GM12872 (cell line): ENCODE measurements around the gene NFKBIE.

Experiments used
- TF ChIP-seq, protein P1 (sequence below): IDR thresholded peaks from 3 replicates; pipeline ENCODE4 v1.5.1; 2011; ENCODE audit warnings: low read depth, mild to moderate bottlenecking, low read length, moderate library complexity; ENCODE audit not compliant: insufficient read depth

Gene NFKBIE

DNA sequence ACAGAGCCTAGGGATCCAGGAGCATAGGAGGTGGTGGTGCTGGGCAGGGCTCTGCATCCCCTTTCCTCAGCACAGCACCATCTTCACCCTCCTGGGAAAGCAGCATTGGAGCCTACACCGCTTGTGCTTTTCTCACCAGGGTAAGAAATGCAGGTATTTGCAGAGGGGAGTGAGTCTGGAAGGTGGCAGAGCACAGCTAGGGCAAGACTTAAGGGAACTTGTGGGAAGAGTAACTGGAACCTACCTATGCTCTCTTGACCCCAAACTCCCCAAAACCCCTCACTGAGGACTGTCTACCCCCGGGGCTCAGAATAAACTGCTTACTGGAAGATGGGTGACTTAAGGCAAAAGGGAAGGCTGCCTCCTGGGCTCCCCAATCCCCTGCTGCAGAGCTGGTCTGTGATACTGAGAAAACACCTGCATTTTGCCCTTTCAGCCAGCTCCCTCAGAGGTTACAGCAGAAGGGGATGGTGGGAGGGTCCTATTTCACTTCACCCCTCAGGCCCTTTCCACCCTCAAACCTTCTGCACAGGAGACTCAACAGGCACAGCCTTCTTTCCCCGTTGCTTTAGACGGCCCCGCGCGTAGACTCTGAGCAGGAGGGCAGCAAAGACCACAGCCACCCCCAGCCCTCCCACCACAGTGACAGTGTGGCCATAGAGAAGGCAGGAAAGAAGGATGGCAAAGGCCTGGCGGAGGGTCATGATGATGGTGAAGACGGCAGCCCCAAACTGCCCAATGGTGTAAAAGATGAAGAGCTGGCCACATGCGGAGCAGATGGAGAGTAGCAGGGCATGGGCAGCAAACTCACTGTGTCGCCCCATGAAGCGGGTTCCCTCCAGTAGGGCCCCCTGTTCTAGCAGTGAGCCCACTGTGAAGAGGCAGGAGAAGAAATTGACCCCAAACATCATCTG, 10.9 kb downstream of the NFKBIE start:
- TF ChIP-seq, protein P1, sequence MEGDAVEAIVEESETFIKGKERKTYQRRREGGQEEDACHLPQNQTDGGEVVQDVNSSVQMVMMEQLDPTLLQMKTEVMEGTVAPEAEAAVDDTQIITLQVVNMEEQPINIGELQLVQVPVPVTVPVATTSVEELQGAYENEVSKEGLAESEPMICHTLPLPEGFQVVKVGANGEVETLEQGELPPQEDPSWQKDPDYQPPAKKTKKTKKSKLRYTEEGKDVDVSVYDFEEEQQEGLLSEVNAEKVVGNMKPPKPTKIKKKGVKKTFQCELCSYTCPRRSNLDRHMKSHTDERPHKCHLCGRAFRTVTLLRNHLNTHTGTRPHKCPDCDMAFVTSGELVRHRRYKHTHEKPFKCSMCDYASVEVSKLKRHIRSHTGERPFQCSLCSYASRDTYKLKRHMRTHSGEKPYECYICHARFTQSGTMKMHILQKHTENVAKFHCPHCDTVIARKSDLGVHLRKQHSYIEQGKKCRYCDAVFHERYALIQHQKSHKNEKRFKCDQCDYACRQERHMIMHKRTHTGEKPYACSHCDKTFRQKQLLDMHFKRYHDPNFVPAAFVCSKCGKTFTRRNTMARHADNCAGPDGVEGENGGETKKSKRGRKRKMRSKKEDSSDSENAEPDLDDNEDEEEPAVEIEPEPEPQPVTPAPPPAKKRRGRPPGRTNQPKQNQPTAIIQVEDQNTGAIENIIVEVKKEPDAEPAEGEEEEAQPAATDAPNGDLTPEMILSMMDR: no peak

DNA sequence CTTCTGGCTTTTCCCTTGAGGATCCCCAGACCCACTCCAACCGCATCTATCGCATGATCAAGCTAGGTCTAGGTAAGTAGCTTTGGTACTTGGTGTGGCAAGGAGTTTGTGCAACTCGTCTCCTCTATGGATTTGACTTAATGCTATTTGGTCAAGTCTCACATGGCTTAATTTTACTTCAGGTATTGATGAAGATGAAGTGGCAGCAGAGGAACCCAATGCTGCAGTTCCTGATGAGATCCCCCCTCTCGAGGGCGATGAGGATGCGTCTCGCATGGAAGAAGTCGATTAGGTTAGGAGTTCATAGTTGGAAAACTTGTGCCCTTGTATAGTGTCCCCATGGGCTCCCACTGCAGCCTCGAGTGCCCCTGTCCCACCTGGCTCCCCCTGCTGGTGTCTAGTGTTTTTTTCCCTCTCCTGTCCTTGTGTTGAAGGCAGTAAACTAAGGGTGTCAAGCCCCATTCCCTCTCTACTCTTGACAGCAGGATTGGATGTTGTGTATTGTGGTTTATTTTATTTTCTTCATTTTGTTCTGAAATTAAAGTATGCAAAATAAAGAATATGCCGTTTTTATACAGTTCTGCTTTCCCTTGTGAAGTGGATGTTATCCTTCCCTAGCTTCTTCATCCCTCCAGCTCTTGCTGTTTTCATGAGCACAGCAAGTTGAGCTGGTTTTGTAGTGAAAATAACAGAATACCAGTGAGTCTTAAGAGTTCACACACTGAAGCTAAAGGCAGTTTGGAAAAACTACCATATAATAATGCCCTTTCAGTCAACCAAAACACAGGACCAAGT, 11.8 kb downstream of the NFKBIE start:
- TF ChIP-seq, protein P1: peak; percentile 64

DNA sequence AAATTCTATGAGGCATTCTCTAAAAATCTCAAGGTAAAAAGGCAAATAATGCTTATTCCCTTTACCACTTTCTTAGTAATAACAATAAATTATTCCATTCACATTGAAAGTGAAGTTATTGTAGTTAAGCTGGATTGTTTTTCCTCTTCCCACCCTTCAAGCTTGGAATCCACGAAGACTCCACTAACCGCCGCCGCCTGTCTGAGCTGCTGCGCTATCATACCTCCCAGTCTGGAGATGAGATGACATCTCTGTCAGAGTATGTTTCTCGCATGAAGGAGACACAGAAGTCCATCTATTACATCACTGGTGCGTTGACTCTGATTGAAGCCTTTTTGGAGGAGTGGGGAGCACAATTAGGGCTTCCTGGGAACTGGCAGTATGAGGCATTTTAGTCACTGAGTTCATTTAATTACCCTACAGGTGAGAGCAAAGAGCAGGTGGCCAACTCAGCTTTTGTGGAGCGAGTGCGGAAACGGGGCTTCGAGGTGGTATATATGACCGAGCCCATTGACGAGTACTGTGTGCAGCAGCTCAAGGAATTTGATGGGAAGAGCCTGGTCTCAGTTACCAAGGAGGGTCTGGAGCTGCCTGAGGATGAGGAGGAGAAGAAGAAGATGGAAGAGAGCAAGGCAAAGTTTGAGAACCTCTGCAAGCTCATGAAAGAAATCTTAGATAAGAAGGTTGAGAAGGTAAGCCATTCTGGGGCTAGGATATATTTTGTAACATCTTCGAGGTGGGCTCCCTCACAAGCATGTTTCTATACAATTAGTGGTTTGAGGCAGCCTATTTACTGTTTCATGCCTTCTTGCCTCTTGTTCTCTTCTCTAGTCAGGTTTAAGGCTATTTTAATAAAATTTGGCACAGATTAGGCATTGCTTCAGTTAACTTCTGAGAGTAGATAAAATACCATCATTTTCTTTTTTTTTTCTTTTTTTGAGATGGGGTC, 13.5 kb downstream of the NFKBIE start:
- TF ChIP-seq, protein P1: no peak

DNA sequence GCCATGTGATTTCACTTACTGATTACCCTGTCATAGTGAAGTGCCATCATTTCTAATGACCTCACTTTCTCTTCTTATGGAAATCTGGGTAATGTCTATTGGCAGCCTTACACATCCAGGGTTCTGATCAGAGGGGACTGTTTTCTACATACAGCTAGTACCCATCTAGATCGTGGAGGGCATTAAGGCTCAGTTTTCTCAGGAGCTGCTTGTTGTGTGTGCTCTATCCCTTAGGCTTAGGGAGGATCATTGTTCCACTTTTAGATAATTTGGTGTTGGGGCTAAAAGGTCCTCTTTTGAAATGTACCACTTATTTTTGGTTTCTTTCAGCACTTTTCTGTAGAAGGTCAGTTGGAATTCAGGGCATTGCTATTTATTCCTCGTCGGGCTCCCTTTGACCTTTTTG, 14.6 kb downstream of the NFKBIE start:
- TF ChIP-seq, protein P1: no peak

DNA sequence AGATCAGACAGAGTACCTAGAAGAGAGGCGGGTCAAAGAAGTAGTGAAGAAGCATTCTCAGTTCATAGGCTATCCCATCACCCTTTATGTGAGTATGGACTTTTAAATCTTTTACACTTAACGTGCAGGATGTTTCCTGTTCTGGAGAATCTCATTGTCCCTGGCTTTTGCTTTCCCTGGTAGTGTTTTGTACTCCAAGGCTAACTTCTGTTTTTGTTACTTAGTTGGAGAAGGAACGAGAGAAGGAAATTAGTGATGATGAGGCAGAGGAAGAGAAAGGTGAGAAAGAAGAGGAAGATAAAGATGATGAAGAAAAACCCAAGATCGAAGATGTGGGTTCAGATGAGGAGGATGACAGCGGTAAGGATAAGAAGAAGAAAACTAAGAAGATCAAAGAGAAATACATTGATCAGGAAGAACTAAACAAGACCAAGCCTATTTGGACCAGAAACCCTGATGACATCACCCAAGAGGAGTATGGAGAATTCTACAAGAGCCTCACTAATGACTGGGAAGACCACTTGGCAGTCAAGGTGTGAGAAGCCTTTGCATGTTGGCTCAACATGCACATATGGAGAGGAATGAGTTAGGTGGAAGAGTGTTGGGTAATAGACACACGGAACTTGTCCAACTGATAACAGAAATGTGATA, 15.2 kb downstream of the NFKBIE start:
- TF ChIP-seq, protein P1: no peak

DNA sequence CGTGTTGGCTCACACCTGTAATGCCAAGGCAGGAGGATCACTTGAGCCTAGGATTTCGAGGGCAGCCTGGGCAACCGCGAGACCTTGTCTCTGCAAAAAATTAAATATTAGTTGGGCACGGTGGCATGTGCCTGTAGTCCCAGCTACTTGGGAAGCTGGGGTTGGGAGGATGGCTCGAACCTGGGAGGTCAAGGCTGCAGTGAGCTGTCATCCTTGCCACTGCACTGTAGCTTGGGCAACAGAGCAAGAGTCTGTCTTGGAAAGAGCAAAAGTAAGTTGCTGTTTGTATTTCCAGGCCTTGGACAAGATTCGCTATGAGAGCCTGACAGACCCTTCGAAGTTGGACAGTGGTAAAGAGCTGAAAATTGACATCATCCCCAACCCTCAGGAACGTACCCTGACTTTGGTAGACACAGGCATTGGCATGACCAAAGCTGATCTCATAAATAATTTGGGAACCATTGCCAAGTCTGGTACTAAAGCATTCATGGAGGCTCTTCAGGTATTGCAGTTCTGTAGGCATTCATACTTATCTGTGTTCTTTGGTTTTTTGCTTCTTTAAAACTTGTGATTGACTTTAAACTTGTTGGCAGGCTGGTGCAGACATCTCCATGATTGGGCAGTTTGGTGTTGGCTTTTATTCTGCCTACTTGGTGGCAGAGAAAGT, 16.1 kb downstream of the NFKBIE start:
- TF ChIP-seq, protein P1: no peak
